Caco-2 (cell line): ENCODE results near the gene C1orf198. TPM values are rescaled to one million over a fixed set of nuclear protein-coding genes. Genes with fewer than 3 reads are reported as not detected.

Experiments
- BruUV-seq: library from RNA; stranded (reverse); fragments of 400-500 nt; replicated peaks from 2 replicates; lab custom pipeline; 2021; lab: Mats Ljungman, UMichigan
- CTCF ChIA-PET: fragments of 300-600 bp; sonication (Branson Sonifier 250); formaldehyde crosslinking; loops from one replicate; lab custom pipeline; 2022; ENCODE audit warnings: antibody characterized with exemption; lab: Charles Lee
- POLR2A ChIA-PET: fragments of 300-600 bp; sonication (Branson Sonifier 250); formaldehyde crosslinking; loops from one replicate; lab custom pipeline; 2022; ENCODE audit warnings: antibody characterized with exemption; lab: Charles Lee
- DNase-seq, 2 experiments: peaks; one replicate each; pipeline versions ENCODE4 v3.0.0 to v3.0.0-alpha.2; 2020 to 2022
- H3K27me3 ChIP-seq: replicated peaks from 2 replicates; pipeline ENCODE4 v1.6.0; 2011; ENCODE audit warnings: low read length; ENCODE audit not compliant: control insufficient read depth, insufficient read depth
- H3K36me3 ChIP-seq: 2 replicates; pipeline ENCODE4 v1.5.1; 2011; ENCODE audit warnings: low read length; ENCODE audit not compliant: control insufficient read depth, insufficient read depth
- H3K4me1 ChIP-seq: fragments of 250-450 bp; sonication (Bioruptor Pico); 2 replicates; pipeline ENCODE4 v1.5.1; 2020; ENCODE audit warnings: mild to moderate bottlenecking
- H3K4me3 ChIP-seq: 2 replicates; pipeline ENCODE4 v1.5.1; 2011; ENCODE audit warnings: low read depth, mild to moderate bottlenecking, control low read depth, low read length
- H3K9me3 ChIP-seq: fragments of 250-450 bp; sonication (Bioruptor Pico); 2 replicates; pipeline ENCODE4 v1.5.1; 2020; ENCODE audit warnings: mild to moderate bottlenecking, moderate library complexity
- H3K27ac Mint-ChIP-seq: one replicate; pipeline ENCODE4 v1.8.0; 2022; ENCODE audit warnings: mixed read lengths; ENCODE audit not compliant: unreplicated experiment
- H3K27me3 Mint-ChIP-seq: one replicate; pipeline ENCODE4 v1.8.0; 2022; ENCODE audit warnings: mixed read lengths; ENCODE audit not compliant: insufficient read depth, unreplicated experiment
- H3K36me3 Mint-ChIP-seq: one replicate; pipeline ENCODE4 v1.8.0; 2022; ENCODE audit warnings: mild to moderate bottlenecking, mixed read lengths; ENCODE audit not compliant: insufficient read depth, unreplicated experiment
- H3K4me1 Mint-ChIP-seq: one replicate; pipeline ENCODE4 v1.8.0; 2022; ENCODE audit warnings: low read depth, mixed read lengths; ENCODE audit not compliant: unreplicated experiment
- H3K4me3 Mint-ChIP-seq: one replicate; pipeline ENCODE4 v1.8.0; 2022; ENCODE audit warnings: mild to moderate bottlenecking, moderate library complexity, mixed read lengths; ENCODE audit not compliant: unreplicated experiment
- H3K9me3 Mint-ChIP-seq: one replicate; pipeline ENCODE4 v1.8.0; 2022; ENCODE audit warnings: mixed read lengths; ENCODE audit not compliant: unreplicated experiment
- intact Hi-C: fragments of 100-400 bp; cut with micrococcal nuclease; formaldehyde crosslinking; loops from one replicate; pipeline ENCODE4 v1.10.0; 2022; ENCODE audit not compliant: unreplicated experiment
- total RNA-seq: library from RNA; stranded (reverse); gene quantifications from 2 replicates; pipeline ENCODE4 v1.2.3, GENCODE V29; 2022
- TF ChIP-seq, protein P1 (sequence below), 2 experiments: fragments of 200-600 bp in 1 of 2; IDR thresholded peaks; 1 replicate in 1 of 2; 2 replicates in 1 of 2; pipeline versions ENCODE4 v1.5.1 to v1.8.0; 2011 to 2022; ENCODE audit warnings: antibody characterized with exemption in 1 of 2, control low read depth in 1 of 2, inconsistent platforms in 1 of 2, low read depth in 1 of 2, low read length in 1 of 2, mild to moderate bottlenecking in 1 of 2, moderate library complexity in 1 of 2; ENCODE audit not compliant: insufficient read depth in 1 of 2, severe bottlenecking in 1 of 2, unreplicated experiment in 1 of 2

The C1orf198 gene
- total RNA-seq, 1 experiment from 2014 or later = 92.2 TPM

DNA sequence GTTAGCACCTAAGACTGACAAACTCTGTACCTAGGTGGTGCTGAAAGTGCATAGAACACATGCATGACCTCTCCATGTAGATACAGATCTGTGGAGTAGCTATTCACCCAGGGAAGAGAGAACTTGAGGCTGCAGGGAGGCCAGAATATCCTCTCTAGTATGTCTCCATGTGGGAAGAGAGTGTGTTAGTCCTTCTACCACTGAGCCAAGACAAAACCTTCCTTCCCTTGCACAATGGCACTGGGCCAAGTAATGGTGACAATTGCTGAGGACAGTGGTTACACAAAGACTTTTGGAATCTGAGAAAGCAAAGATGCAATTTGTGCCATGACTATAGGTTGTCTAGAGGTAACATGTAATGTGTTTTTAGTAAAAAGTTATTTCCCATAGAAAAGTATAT, 52.3 kb downstream of the C1orf198 start:
- CTCF ChIA-PET = no interaction called here
- 0 out of 2 replicates have a peak, but pooled peaks cover 3% of the 10 kb centered on the region for H3K4me1 ChIP-seq
- no peak overlapping the region for H3K27ac Mint-ChIP-seq
- no peak overlapping the region for H3K4me3 Mint-ChIP-seq
- H3K36me3 Mint-ChIP-seq = no peaks in the 10 kb centered on the region
- H3K9me3 Mint-ChIP-seq = peaks cover 23% of the 10 kb centered on the region
- peaks cover 29% of the 10 kb centered on the region for H3K9me3 ChIP-seq
- no peak for DNase-seq
- no peaks in the 10 kb centered on the region for H3K4me1 Mint-ChIP-seq
- intact Hi-C loops = no loop called here
- POLR2A ChIA-PET = no interaction called here
- BruUV-seq = no TSS peak
- TF ChIP-seq, protein P1, sequence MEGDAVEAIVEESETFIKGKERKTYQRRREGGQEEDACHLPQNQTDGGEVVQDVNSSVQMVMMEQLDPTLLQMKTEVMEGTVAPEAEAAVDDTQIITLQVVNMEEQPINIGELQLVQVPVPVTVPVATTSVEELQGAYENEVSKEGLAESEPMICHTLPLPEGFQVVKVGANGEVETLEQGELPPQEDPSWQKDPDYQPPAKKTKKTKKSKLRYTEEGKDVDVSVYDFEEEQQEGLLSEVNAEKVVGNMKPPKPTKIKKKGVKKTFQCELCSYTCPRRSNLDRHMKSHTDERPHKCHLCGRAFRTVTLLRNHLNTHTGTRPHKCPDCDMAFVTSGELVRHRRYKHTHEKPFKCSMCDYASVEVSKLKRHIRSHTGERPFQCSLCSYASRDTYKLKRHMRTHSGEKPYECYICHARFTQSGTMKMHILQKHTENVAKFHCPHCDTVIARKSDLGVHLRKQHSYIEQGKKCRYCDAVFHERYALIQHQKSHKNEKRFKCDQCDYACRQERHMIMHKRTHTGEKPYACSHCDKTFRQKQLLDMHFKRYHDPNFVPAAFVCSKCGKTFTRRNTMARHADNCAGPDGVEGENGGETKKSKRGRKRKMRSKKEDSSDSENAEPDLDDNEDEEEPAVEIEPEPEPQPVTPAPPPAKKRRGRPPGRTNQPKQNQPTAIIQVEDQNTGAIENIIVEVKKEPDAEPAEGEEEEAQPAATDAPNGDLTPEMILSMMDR (IDR thresholded peaks at IDR 0.05; ENCODE audit: insufficient read depth in 1 of 2, low read depth in 1 of 2, low read length in 1 of 2, severe bottlenecking in 1 of 2, unreplicated experiment in 1 of 2) = no peak
- no peaks in the 10 kb centered on the region for H3K27me3 ChIP-seq
- H3K27me3 Mint-ChIP-seq = no peaks in the 10 kb centered on the region
- H3K4me3 ChIP-seq = no peak overlapping the region
- no peaks in the 10 kb centered on the region for H3K36me3 ChIP-seq

DNA sequence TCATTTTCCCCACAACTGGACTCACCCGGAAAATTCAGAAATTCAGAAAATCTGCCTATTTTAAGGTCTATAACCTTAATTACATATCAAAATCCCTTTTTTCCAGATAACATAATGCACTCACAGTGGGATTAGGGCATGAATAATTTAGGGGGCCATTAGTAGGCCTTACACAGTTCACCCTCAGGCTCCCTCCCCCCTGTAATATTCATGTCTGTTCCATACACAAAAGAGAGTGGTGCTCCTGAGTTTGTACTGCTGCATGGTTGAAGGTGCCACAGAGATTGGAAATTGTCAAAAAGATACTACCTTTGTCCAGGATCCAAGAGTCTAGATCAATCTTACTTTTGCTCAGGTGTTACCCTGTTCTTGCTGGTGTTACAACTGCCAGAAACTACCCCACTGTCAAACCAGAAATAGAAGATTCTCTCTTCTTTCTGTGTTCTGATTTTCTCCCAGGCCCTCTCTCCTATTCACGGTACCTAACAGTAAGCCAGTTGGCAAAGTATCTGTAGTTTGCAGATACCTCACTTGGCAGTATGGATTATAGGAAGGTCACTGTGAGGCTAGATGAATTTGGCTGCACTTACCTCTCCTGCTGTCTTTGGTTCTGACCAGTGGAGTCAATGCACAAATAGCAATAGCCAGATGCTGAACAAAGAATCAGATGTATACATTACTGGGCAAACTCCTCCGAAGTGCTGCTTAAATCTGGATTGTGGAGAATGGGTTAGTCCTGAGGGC, 53.2 kb downstream of the C1orf198 start:
- ChIA-PET CTCF (no interaction called here), POLR2A (no interaction called here)
- intact Hi-C loops = no loop called here
- no peaks in the 10 kb centered on the region for H3K4me1 Mint-ChIP-seq
- TF ChIP-seq, protein P1 (IDR thresholded peaks at IDR 0.05; ENCODE audit: insufficient read depth in 1 of 2, low read depth in 1 of 2, low read length in 1 of 2, severe bottlenecking in 1 of 2, unreplicated experiment in 1 of 2) = no peak
- H3K36me3 Mint-ChIP-seq = no peaks in the 10 kb centered on the region
- DNase-seq = no peak
- no peaks in the 10 kb centered on the region for H3K27me3 Mint-ChIP-seq
- H3K27ac Mint-ChIP-seq = no peak overlapping the region
- no peak overlapping the region for H3K4me3 ChIP-seq
- 0 out of 2 replicates have a peak, but pooled peaks cover 3% of the 10 kb centered on the region for H3K4me1 ChIP-seq
- no peaks in the 10 kb centered on the region for H3K36me3 ChIP-seq
- H3K9me3 ChIP-seq = peaks cover 29% of the 10 kb centered on the region
- H3K27me3 ChIP-seq = no peaks in the 10 kb centered on the region
- H3K4me3 Mint-ChIP-seq = no peak overlapping the region
- peaks cover 23% of the 10 kb centered on the region for H3K9me3 Mint-ChIP-seq
- no TSS peak for BruUV-seq

DNA sequence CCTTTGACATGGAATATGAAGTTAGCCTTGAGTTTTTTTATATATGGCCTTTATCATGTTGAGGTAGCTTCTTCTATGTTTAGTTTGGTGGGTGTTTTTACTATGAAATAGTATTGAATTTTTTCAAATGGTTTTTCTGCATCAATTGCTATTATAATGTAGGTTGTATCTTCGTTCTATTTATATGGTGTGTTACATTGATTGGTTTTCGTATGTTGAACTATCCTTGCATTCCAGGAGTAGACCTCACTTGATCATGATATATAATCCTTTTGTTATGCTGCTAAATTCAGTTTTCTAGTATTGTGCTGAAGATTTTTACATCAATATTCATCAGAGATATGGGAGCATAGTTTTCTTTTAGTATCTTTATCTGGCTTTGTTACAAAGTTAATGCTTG, 55.8 kb downstream of the C1orf198 start:
- CTCF ChIA-PET = no interaction called here
- H3K9me3 ChIP-seq = peaks cover 29% of the 10 kb centered on the region
- Mint-ChIP-seq H3K27me3 (no peaks in the 10 kb centered on the region), H3K4me3 (no peak overlapping the region), H3K9me3 (peaks cover 23% of the 10 kb centered on the region), H3K36me3 (no peaks in the 10 kb centered on the region), H3K4me1 (no peaks in the 10 kb centered on the region), H3K27ac (no peak overlapping the region)
- H3K4me1 ChIP-seq = 0 out of 2 replicates have a peak, but pooled peaks cover 3% of the 10 kb centered on the region
- intact Hi-C loops = no loop called here
- H3K36me3 ChIP-seq = no peaks in the 10 kb centered on the region
- POLR2A ChIA-PET = no interaction called here
- no peak overlapping the region for H3K4me3 ChIP-seq
- H3K27me3 ChIP-seq = no peaks in the 10 kb centered on the region
- TF ChIP-seq, protein P1 (IDR thresholded peaks at IDR 0.05; ENCODE audit: insufficient read depth in 1 of 2, low read depth in 1 of 2, low read length in 1 of 2, severe bottlenecking in 1 of 2, unreplicated experiment in 1 of 2) = no peak
- no peak for DNase-seq
- BruUV-seq = no TSS peak
